NT2/D1 (cell line): ENCODE measurements around the gene RAB3GAP1.
"Not testable (repeated sequence)": the region's sequence is repeated elsewhere in the genome, so short reads cannot be mapped to it uniquely, and the experiment has no call there.

ENCODE experiments used
- DNase-seq: peaks from one replicate; pipeline ENCODE4 v3.0.0-alpha.2; 2011; ENCODE audit warnings: low read depth, low spot score
- H3K27me3 ChIP-seq: 2 replicates; pipeline ENCODE4 v1.6.0; 2011; ENCODE audit warnings: mild to moderate bottlenecking; ENCODE audit not compliant: insufficient read length, insufficient read depth
- H3K36me3 ChIP-seq: 2 replicates; pipeline ENCODE4 v1.6.1; 2011; ENCODE audit warnings: mild to moderate bottlenecking, low read length, mixed read lengths; ENCODE audit not compliant: insufficient read depth, insufficient read length
- H3K4me1 ChIP-seq: 2 replicates; pipeline ENCODE4 v1.5.1; 2011; ENCODE audit not compliant: insufficient read depth, insufficient read length
- H3K4me3 ChIP-seq: 2 replicates; pipeline ENCODE4 v1.5.1; 2011; ENCODE audit warnings: low read depth; ENCODE audit not compliant: insufficient read length
- H3K9ac ChIP-seq: 2 replicates; pipeline ENCODE4 v1.6.0; 2011; ENCODE audit warnings: low read depth; ENCODE audit not compliant: insufficient read length
- H3K9me3 ChIP-seq: 2 replicates; pipeline ENCODE4 v1.5.1; 2011; ENCODE audit warnings: mild to moderate bottlenecking, low read length; ENCODE audit not compliant: insufficient read depth
- SUZ12 ChIP-seq: IDR thresholded peaks from 2 replicates; pipeline ENCODE4 v1.6.1; 2011; ENCODE audit not compliant: insufficient read length, insufficient read depth; ENCODE audit errors: extremely low read depth
- YY1 ChIP-seq: IDR thresholded peaks from 2 replicates; pipeline ENCODE4 v1.6.1; 2011; ENCODE audit not compliant: insufficient read length, insufficient read depth
- ZNF274 ChIP-seq: IDR thresholded peaks from 2 replicates; pipeline ENCODE4 v1.6.1; 2011; ENCODE audit warnings: mild to moderate bottlenecking, low read depth, low read length

The RAB3GAP1 gene

DNA sequence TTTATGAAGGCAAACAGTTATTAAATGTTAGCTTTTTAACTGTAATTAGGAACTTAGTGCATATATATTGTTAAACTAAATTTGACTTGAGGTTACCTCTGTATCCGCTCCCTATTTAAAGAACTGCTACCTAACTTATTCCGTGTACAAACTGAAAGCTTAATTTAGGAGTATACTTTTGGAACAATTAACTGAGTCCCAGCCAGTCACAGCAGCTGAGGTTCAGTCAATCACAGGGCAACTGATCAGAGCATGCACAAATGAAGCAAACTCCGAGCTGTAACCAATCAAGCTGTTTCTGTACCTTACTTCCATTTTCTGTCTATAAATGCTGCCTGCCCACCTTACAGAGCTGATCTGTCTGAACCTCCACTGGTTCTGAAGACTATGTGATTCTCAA, 61.2 kb downstream of the RAB3GAP1 start:
- Histone ChIP-seq H3K9me3 (no peaks in the 10 kb centered on the region), H3K4me3 (no peak overlapping the region), H3K9ac (no peak overlapping the region), H3K27me3 (no peaks in the 10 kb centered on the region), H3K36me3 (peaks cover 29% of the 10 kb centered on the region), H3K4me1 (no peaks in the 10 kb centered on the region)
- no peak for DNase-seq
- TF ChIP-seq ZNF274 (no peak), SUZ12 (no peak), YY1 (no peak)

DNA sequence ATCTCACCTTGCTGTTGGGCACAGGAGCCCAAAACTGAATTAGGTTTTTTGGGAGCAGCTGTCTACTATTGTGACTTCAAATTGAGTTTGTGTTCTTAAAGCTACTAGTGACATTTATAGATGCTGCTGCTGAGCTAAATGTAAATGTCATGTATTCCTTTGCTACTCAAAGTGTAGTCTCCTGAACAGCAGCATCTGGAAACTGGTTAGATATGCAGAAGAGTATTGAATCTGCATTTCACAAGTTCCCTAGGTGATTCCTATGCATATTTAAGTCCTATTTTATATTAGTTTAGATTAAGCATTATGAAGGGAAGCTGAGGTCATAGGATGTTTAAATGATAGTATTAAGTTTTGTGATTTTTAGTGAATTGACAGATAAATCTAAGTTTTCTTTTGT, 67.5 kb downstream of the RAB3GAP1 start:
- Histone ChIP-seq H3K9ac (no peak overlapping the region), H3K4me1 (no peaks in the 10 kb centered on the region), H3K27me3 (no peaks in the 10 kb centered on the region), H3K4me3 (no peak overlapping the region), H3K9me3 (no peaks in the 10 kb centered on the region), H3K36me3 (peaks cover 35% of the 10 kb centered on the region)
- TF ChIP-seq SUZ12 (no peak), ZNF274 (no peak), YY1 (no peak)
- DNase-seq = no peak

DNA sequence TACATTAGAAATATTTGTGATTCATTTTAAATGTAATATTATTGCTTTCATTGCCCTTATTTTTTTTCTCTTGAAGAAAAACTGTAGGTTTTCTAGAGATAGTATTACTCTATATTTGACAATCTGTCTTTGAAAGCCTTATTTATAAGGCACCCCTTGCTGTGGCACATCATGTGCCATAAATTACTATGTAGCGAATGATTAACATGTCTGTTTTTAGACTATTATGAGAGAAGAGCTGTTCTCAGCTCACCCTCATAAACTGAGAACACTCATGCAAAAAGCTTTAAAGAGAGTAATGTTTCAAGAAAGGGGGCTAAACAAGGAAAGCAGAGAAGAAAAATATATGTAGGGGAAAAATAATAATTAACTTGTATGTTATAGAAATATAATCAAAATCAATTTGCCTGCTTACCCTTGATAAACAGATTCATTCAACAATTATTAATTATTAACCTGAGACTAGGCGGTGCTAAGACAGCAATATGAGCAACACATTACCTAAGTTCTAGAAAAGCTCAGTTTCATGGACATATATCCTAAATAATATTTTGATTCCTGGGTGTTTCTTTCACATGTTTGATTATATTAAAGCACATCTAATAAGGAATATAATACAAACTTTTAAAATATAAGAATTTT, 69.0 kb downstream of the RAB3GAP1 start:
- Histone ChIP-seq H3K4me1 (no peaks in the 10 kb centered on the region), H3K4me3 (no peak overlapping the region), H3K9me3 (no peaks in the 10 kb centered on the region), H3K27me3 (no peaks in the 10 kb centered on the region), H3K36me3 (peaks cover 41% of the 10 kb centered on the region), H3K9ac (no peak overlapping the region)
- no peak for TF ChIP-seq YY1
- TF ChIP-seq SUZ12 = no peak
- no peak for TF ChIP-seq ZNF274
- no peak for DNase-seq

DNA sequence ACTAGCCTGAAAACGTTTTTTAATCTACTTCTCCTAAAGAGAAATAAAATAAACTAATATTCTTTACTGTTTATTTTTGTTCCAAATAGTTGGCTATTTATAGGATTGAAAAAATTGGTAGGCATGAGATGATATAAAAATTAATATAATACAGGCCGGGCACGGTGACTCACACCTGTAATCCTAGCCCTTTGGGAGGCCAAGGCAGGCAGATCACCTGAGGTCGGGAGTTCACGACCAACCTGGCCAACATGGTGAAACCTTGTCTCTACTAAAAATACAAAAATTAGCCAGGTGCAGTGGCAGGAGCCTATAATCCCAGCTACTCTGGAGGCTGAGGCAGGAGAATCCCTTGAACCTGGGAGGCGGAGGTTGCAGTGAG, 69.6 kb downstream of the RAB3GAP1 start:
- not testable (repeated sequence) for DNase-seq

DNA sequence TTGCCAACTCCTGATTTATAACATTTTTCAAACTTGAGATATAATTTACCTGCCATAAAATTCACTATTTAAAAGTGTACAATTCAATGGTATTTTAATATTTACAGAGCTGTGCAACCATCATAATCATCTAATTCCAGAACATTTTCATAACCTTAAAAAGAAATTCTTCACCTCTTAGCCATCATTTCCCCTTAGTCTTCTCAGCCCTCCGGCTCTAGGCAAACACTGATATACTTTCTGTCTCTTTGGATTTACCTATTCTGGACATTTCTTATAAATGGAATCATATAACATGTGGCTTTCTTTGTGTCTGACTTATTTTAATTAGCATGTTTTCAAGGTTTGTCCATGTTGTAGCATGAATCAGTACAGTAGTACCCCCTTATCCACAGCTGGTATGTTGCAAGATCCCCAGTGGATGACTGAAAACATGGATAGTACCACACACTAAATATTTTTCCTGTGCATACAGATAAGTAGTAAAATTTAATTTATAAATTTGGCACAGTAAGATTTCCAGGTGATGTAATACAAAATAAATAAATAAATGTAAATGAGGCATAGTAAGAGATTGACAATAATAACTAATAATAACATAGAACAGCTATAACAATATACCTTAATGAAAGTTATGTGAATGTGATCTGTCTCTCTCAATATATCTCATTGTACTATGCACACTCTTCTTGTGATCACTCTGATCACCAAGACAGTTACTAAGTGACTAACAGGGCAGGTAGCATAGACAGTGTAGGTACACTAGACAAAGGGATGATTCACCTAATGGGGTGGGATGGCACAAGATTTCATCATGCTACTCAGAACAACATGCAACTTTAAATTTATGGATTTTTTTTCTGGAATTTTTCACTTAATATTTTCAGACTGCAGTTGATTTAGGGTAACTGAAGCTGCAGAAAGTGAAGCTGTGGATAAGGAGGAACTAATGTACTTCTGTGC, 73.1 kb downstream of the RAB3GAP1 start:
- H3K4me3 ChIP-seq = no peak overlapping the region
- H3K36me3 ChIP-seq = peaks cover 59% of the 10 kb centered on the region
- TF ChIP-seq YY1 = no peak
- no peak for TF ChIP-seq SUZ12
- TF ChIP-seq ZNF274 = no peak
- no peak overlapping the region for H3K9ac ChIP-seq
- H3K9me3 ChIP-seq = no peaks in the 10 kb centered on the region
- no peaks in the 10 kb centered on the region for H3K4me1 ChIP-seq
- no peaks in the 10 kb centered on the region for H3K27me3 ChIP-seq
- no peak for DNase-seq

More for the DNA sequence above, 69.6 kb downstream of the RAB3GAP1 start:
- peaks cover 46% of the 10 kb centered on the region for H3K36me3 ChIP-seq
- not testable (repeated sequence) for H3K4me1 ChIP-seq, H3K27me3 ChIP-seq, H3K9me3 ChIP-seq, H3K9ac ChIP-seq, H3K4me3 ChIP-seq

DNA sequence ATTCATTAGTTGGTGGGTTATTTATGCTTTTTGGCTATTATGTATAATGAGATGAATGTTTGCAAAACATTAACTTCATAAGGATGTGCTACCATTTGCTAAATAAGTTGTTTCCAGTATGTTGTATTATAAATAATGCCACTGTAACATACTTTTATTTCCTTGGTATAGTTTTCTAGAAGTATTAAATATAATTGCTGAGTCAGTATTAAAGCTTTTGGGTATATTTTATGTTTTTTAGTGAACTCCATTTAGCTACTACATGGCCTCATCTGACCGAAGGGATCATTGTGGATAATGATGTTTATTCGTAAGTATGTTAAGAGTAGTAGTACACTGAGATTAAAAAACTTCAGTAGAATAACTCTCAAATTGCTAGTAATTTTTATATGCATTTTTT, 73.8 kb downstream of the RAB3GAP1 start:
- Histone ChIP-seq H3K9ac (no peak overlapping the region), H3K27me3 (no peaks in the 10 kb centered on the region), H3K9me3 (no peaks in the 10 kb centered on the region), H3K4me3 (no peak overlapping the region), H3K4me1 (no peaks in the 10 kb centered on the region), H3K36me3 (peaks cover 60% of the 10 kb centered on the region)
- no peak for TF ChIP-seq ZNF274
- no peak for TF ChIP-seq YY1
- TF ChIP-seq SUZ12 = no peak
- DNase-seq = no peak

DNA sequence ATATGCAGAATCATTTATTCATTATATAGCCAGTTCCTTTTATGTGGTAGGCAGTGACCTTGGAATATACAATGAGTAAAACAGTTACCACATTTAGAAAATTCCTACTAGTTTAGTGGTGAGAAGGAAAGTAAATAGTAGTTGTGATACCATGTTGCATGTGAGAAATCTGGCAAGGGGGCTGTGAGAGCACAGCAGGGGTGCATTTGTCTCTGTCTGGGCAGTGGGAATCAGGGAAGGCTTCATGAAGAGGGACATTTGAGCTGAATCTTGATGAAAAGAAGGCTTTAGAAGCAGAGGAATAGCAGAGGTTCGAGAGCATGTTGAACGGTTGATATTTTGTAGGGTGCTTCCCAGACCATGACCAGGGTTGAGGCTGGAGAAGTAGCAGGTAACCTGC, 78.7 kb downstream of the RAB3GAP1 start:
- Histone ChIP-seq H3K4me1 (no peaks in the 10 kb centered on the region), H3K36me3 (peaks cover 71% of the 10 kb centered on the region)
- DNase-seq = no peak

More for the DNA sequence above, 78.7 kb downstream of the RAB3GAP1 start:
- Histone ChIP-seq H3K9ac (no peak overlapping the region), H3K9me3 (no peaks in the 10 kb centered on the region), H3K4me3 (no peak overlapping the region), H3K27me3 (no peaks in the 10 kb centered on the region)
- TF ChIP-seq ZNF274 = no peak
- TF ChIP-seq SUZ12 = no peak
- TF ChIP-seq YY1 = no peak
